Neural cell (in vitro differentiated cells): ENCODE data around the gene KIRREL3.

Source experiments
- EP300 ChIP-seq: fragments of 450-650 bp; conservative IDR thresholded peaks from 2 replicates; pipeline ENCODE4 v1.6.1; 2014; ENCODE audit warnings: antibody characterized with exemption, mild to moderate bottlenecking, moderate library complexity; ENCODE audit not compliant: poor library complexity, severe bottlenecking
- EZH2 ChIP-seq: fragments of 200-600, 300-800 bp; shearing (Covaris generic), sonication (generic); IDR thresholded peaks from 2 replicates; pipeline ENCODE4 v1.6.1; 2014; ENCODE audit warnings: antibody characterized with exemption, low read length, borderline replicate concordance, mild to moderate bottlenecking; ENCODE audit not compliant: insufficient read depth, poor library complexity, severe bottlenecking
- MXI1 ChIP-seq: fragments of 450-650 bp; conservative IDR thresholded peaks from 2 replicates; pipeline ENCODE4 v1.6.1; 2014; ENCODE audit warnings: antibody characterized with exemption, mild to moderate bottlenecking; ENCODE audit not compliant: poor library complexity, severe bottlenecking
- POLR2AphosphoS5 ChIP-seq: IDR thresholded peaks from 2 replicates; pipeline ENCODE4 v1.6.1; 2012
- RAD21 ChIP-seq: fragments of 450-650 bp; conservative IDR thresholded peaks from 2 replicates; pipeline ENCODE4 v1.6.1; 2014; ENCODE audit warnings: antibody characterized with exemption, mild to moderate bottlenecking, moderate library complexity
- TAF1 ChIP-seq: IDR thresholded peaks from 2 replicates; pipeline ENCODE4 v1.6.1; 2012; ENCODE audit warnings: low read depth
- TF ChIP-seq, protein P1 (sequence below): fragments of 450-650 bp; IDR thresholded peaks from 2 replicates; pipeline ENCODE4 v1.5.1; 2014; ENCODE audit warnings: antibody characterized with exemption, mild to moderate bottlenecking, moderate library complexity; ENCODE audit not compliant: poor library complexity, severe bottlenecking
- TF ChIP-seq, protein P2 (sequence below): IDR thresholded peaks from 2 replicates; pipeline ENCODE4 v1.6.1; 2012; ENCODE audit warnings: borderline replicate concordance

- TF ChIP-seq EZH2: no peak
- TF ChIP-seq, protein P1, sequence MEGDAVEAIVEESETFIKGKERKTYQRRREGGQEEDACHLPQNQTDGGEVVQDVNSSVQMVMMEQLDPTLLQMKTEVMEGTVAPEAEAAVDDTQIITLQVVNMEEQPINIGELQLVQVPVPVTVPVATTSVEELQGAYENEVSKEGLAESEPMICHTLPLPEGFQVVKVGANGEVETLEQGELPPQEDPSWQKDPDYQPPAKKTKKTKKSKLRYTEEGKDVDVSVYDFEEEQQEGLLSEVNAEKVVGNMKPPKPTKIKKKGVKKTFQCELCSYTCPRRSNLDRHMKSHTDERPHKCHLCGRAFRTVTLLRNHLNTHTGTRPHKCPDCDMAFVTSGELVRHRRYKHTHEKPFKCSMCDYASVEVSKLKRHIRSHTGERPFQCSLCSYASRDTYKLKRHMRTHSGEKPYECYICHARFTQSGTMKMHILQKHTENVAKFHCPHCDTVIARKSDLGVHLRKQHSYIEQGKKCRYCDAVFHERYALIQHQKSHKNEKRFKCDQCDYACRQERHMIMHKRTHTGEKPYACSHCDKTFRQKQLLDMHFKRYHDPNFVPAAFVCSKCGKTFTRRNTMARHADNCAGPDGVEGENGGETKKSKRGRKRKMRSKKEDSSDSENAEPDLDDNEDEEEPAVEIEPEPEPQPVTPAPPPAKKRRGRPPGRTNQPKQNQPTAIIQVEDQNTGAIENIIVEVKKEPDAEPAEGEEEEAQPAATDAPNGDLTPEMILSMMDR: no peak
- TF ChIP-seq RAD21: no peak
- no peak for TF ChIP-seq POLR2AphosphoS5
- no peak for TF ChIP-seq EP300
- TF ChIP-seq, protein P2, sequence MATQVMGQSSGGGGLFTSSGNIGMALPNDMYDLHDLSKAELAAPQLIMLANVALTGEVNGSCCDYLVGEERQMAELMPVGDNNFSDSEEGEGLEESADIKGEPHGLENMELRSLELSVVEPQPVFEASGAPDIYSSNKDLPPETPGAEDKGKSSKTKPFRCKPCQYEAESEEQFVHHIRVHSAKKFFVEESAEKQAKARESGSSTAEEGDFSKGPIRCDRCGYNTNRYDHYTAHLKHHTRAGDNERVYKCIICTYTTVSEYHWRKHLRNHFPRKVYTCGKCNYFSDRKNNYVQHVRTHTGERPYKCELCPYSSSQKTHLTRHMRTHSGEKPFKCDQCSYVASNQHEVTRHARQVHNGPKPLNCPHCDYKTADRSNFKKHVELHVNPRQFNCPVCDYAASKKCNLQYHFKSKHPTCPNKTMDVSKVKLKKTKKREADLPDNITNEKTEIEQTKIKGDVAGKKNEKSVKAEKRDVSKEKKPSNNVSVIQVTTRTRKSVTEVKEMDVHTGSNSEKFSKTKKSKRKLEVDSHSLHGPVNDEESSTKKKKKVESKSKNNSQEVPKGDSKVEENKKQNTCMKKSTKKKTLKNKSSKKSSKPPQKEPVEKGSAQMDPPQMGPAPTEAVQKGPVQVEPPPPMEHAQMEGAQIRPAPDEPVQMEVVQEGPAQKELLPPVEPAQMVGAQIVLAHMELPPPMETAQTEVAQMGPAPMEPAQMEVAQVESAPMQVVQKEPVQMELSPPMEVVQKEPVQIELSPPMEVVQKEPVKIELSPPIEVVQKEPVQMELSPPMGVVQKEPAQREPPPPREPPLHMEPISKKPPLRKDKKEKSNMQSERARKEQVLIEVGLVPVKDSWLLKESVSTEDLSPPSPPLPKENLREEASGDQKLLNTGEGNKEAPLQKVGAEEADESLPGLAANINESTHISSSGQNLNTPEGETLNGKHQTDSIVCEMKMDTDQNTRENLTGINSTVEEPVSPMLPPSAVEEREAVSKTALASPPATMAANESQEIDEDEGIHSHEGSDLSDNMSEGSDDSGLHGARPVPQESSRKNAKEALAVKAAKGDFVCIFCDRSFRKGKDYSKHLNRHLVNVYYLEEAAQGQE: no peak
- TF ChIP-seq TAF1: no peak
- TF ChIP-seq MXI1: no peak
These were observed 474.9 kb downstream of the KIRREL3 start for GRCh38 chr11:126525702-126526101.
